Heart right ventricle (tissue), 16 donors: ENCODE data around the gene CCDC178. TPM values are rescaled to one million over a fixed set of nuclear protein-coding genes. Genes with fewer than 3 reads are reported as not detected.

ENCODE experiments used
- ATAC-seq, 8 donors: fragments of 200-7000 bp; cut with Tn5 transposase; one replicate each; pipeline ENCODE4 v1.9.1; 2020; ENCODE audit warnings: mild to moderate bottlenecking in 8 of 8, moderate library complexity in 8 of 8, moderate number of reproducible peaks in 1 of 8
- DNase-seq, 2 donors: peaks; one replicate each; pipeline ENCODE4 v3.0.0-alpha.2; 2020
- H3K27ac ChIP-seq, 10 donors: fragments of 200-600 bp; sonication (generic) in 2 of 10; one replicate each; pipeline versions ENCODE4 v1.5.0 to v1.8.0; 2020 to 2022; ENCODE audit warnings: mild to moderate bottlenecking in 3 of 10
- H3K27me3 ChIP-seq, 7 donors: fragments of 200-600 bp; one replicate each; pipeline ENCODE4 v1.8.0; 2021 to 2022; ENCODE audit warnings: mild to moderate bottlenecking in 2 of 7
- H3K36me3 ChIP-seq, 9 donors: fragments of 200-600 bp; sonication (generic) in 1 of 9; one replicate each; pipeline versions ENCODE4 v1.5.0 to v1.8.0; 2020 to 2022; ENCODE audit warnings: mild to moderate bottlenecking in 2 of 9
- H3K4me1 ChIP-seq, 9 donors: fragments of 200-600 bp; sonication (generic) in 1 of 9; one replicate each; pipeline versions ENCODE4 v1.5.0 to v1.8.0; 2020 to 2022; ENCODE audit warnings: mild to moderate bottlenecking in 4 of 9
- H3K4me3 ChIP-seq, 10 donors: fragments of 200-600 bp; sonication (generic) in 2 of 10; one replicate each; pipeline versions ENCODE4 v1.5.0 to v1.8.0; 2020 to 2022; ENCODE audit warnings: mild to moderate bottlenecking in 7 of 10, moderate library complexity in 2 of 10
- H3K9me3 ChIP-seq, 11 donors: fragments of 200-600 bp in 10 of 11; sonication (generic) in 2 of 11; one replicate each; pipeline versions ENCODE4 v1.5.0 to v1.8.0; 2013 to 2022; ENCODE audit warnings: mild to moderate bottlenecking in 2 of 11, control low read depth in 1 of 11, moderate library complexity in 1 of 11
- CTCF ChIP-seq, 9 donors: fragments of 200-600 bp; sonication (generic) in 2 of 9; IDR thresholded peaks; one replicate each; pipeline versions ENCODE4 v1.5.0 to v1.8.0; 2021 to 2022; ENCODE audit warnings: antibody characterized with exemption in 9 of 9, mild to moderate bottlenecking in 5 of 9, moderate library complexity in 1 of 9
- WGBS, 2 donors: extraction: QIAGEN DNeasy Blood & Tissue Kit; methylation state at CpG; one replicate each; pipeline ENCODE4 v1.1.7; 2013; ENCODE audit warnings: inconsistent platforms in 1 of 2; 5-methylcytosine and 5-hydroxymethylcytosine counted together
- intact Hi-C, 10 donors: fragments of 100-400 bp; cut with DNase I; formaldehyde crosslinking; loops; one replicate each; pipeline versions ENCODE4 v1.11.1 to v1.14.2; 2022
- polyA plus RNA-seq, 2 donors: library from polyadenylated mRNA; stranded (reverse); fragments of 200-250 nt; gene quantifications; one replicate each; pipeline ENCODE4 v1.2.3, GENCODE V29; 2013
- total RNA-seq, 10 donors: library from RNA; stranded (reverse); fragmentation: NEBNext Ultra II Directional in 3 of 10; extraction: Animal tissue kit (Norgen Biotek cat#: 25700) in 3 of 10; gene quantifications; one replicate each; pipeline versions ENCODE4 v1.2.1 to v1.2.4, GENCODE V29; 2021 to 2023
- donor health status: Arrhythmogenic right ventricular cardiomyopathy.
- donor health status: ischemic (EF 13 %, LVEDD 7.1; RV severe dilation, severe dysfunction).
- donor health status: healthy with polysubstance abuse.
- donor health status: DM: no; HTN: yes; CAD: no.
- donor health status: DM: no; HTN: no; CAD: no.
- donor health status: ischemic (EF 25% LVEDD 6.9; RV normal size, moderate dysfunction).
- donor health status: ischemic (EF 25% LVEDD 5.7; RV mildly dilated, moderate dysfunction).
- donor health status: healthy.
- donor health status: DM: yes; HTN: yes; CAD: no.
- donor health status: Ischemic cardiomyopathy.
- donor health status: ischemic (EF 35%, LVEDD 5.7; RV mildly dilated, moderate dysfunction).
- donor health status: nonischemic (EF 11% LVEDD 7.7; RV severe dilation, severe dysfunction).
- donor health status: DM: yes; HTN: yes; CAD: no.
- donor health status: PGD.
- donor health status: ischemic (EF 29% LVEDD 5.4; RV normal size, mild dysfunction).
- donor health status: nonischemic (EF 23%, LVEDD 6.1; RV moderate dilation, normal function).

The CCDC178 gene
- total and polyA plus RNA-seq, 12 donors, result 0.28 to 1.5 (median 0.43) TPM; not detected in 6

GRCh38 chr18:32919799-32920198 lies 520.7 kb downstream of the CCDC178 start:
- Histone ChIP-seq H3K36me3 (no peaks in the 10 kb centered on the region), H3K27ac (no peak overlapping the region), H3K4me1 (peaks cover 0 to 4% (median 0%) of the 10 kb centered on the region in 9 donors), H3K27me3 (peaks cover 0 to 4% (median 0%) of the 10 kb centered on the region in 7 donors), H3K9me3 (no peaks in the 10 kb centered on the region), H3K4me3 (no peak overlapping the region)
- ATAC-seq (peak in 1 of 8 donors; percentile 31), DNase-seq (no peak)
- peak in 2 of 9 donors; percentile 30 to 34 for TF ChIP-seq CTCF (IDR thresholded peaks at IDR 0.05)
- intact Hi-C loops, result loop anchor here in 5 of 10 donors (5.0 to 10.0 kb wide), 4 partner anchors 55 to 205 kb away; no protein-coding TSS in a partner anchor
- 20 to 26% methylated on average over 2 of the region's 2 CpGs for WGBS, 2 donors

GRCh38 chr18:32918692-32919250 lies 521.8 kb downstream of the CCDC178 start:
- no peaks in the 10 kb centered on the region for H3K9me3 ChIP-seq
- H3K27ac ChIP-seq, result no peak overlapping the region
- peaks cover 0 to 4% (median 0%) of the 10 kb centered on the region in 7 donors for H3K27me3 ChIP-seq
- DNase-seq, result no peak
- WGBS, 2 donors, result 50 to 57% methylated on average over 5 of the region's 5 CpGs
- no peak for ATAC-seq
- H3K4me1 ChIP-seq, result peaks cover 0 to 4% (median 0%) of the 10 kb centered on the region in 9 donors
- H3K4me3 ChIP-seq, result no peak overlapping the region
- no peaks in the 10 kb centered on the region for H3K36me3 ChIP-seq
- intact Hi-C loops, result loop anchor here in 3 of 10 donors (10.0 kb wide), 2 partner anchors 56 to 204 kb away; no protein-coding TSS in a partner anchor
- TF ChIP-seq CTCF (IDR thresholded peaks at IDR 0.05), result no peak

- Histone ChIP-seq H3K27me3 (peaks cover 0 to 4% (median 0%) of the 10 kb centered on the region in 7 donors), H3K4me3 (no peak overlapping the region), H3K4me1 (no peaks in the 10 kb centered on the region), H3K36me3 (no peaks in the 10 kb centered on the region), H3K27ac (no peak overlapping the region), H3K9me3 (no peaks in the 10 kb centered on the region)
- WGBS, 2 donors, result 42 to 43% methylated on average over 1 of the region's 1 CpG
- DNase-seq (no peak), ATAC-seq (no peak)
- no peak for TF ChIP-seq CTCF (IDR thresholded peaks at IDR 0.05)
- intact Hi-C loops, result loop anchor here in 3 of 10 donors (10.0 kb wide), 2 partner anchors 59 to 201 kb away; no protein-coding TSS in a partner anchor
Observed at GRCh38 chr18:32915516-32915915, 525.0 kb downstream of the CCDC178 start.

- no peak for TF ChIP-seq CTCF (IDR thresholded peaks at IDR 0.05)
- no peaks in the 10 kb centered on the region for H3K27me3 ChIP-seq
- H3K4me3 ChIP-seq, result no peak overlapping the region
- no peak overlapping the region for H3K27ac ChIP-seq
- H3K9me3 ChIP-seq, result no peaks in the 10 kb centered on the region
- WGBS, 2 donors, result 92 to 93% methylated on average over 3 of the region's 3 CpGs
- intact Hi-C loops, result loop anchor here in 3 of 10 donors (10.0 kb wide), 2 partner anchors 63 to 197 kb away; no protein-coding TSS in a partner anchor
- no peak for ATAC-seq
- H3K4me1 ChIP-seq, result no peaks in the 10 kb centered on the region
- no peak for DNase-seq
- H3K36me3 ChIP-seq, result no peaks in the 10 kb centered on the region
Observed at GRCh38 chr18:32911660-32912284, 528.7 kb downstream of the CCDC178 start.
